Measurements from ENCODE around the gene COPS7A.
A peak's percentile ranks its signal among the peaks of the same experiment; 100 is the strongest.

Gene COPS7A

GRCh38 chr12:6752167-6752920, 28.5 kb downstream of the COPS7A start:
- DNase-seq = no peak

- peak; percentile 99 for DNase-seq
These were observed 29.3 kb downstream of the COPS7A start, which contains the start of gene MLF2 for GRCh38 chr12:6752921-6753771. MLF2 (minus strand) TSS chr12:6753141; CDS start chr12:6752334, 807 bp downstream.

- no peak for DNase-seq
These were observed 30.0 kb downstream of the COPS7A start for GRCh38 chr12:6753772-6754356.

- no peak for DNase-seq
These were observed 30.6 kb downstream of the COPS7A start for GRCh38 chr12:6754411-6754810.

GRCh38 chr12:6757028-6757690, 33.3 kb downstream of the COPS7A start:
- DNase-seq = no peak

GRCh38 chr12:6758506-6759095, 34.8 kb downstream of the COPS7A start:
- no peak for DNase-seq

- DNase-seq = no peak
These were observed 35.9 kb downstream of the COPS7A start for GRCh38 chr12:6759741-6760140.

GRCh38 chr12:6763380-6763779, 39.5 kb downstream of the COPS7A start:
- DNase-seq = no peak

GRCh38 chr12:6764011-6764828, 40.4 kb downstream of the COPS7A start:
- DNase-seq = peak; percentile 76

- no peak for DNase-seq
These were observed 41.3 kb downstream of the COPS7A start for GRCh38 chr12:6765048-6765633.

- peak; percentile 76 for DNase-seq
These were observed 42.1 kb downstream of the COPS7A start, which contains the start of gene PTMS for GRCh38 chr12:6765634-6766581. PTMS (plus strand) TSS chr12:6766363; CDS start chr12:6766706, 343 bp downstream.

GRCh38 chr12:6766651-6767349, 43.0 kb downstream of the COPS7A start:
- peak; percentile 86 for DNase-seq

- DNase-seq = no peak
These were observed 43.8 kb downstream of the COPS7A start for GRCh38 chr12:6767353-6768319.

GRCh38 chr12:6768437-6768914, 44.6 kb downstream of the COPS7A start:
- no peak for DNase-seq

GRCh38 chr12:6768990-6769389, 45.1 kb downstream of the COPS7A start:
- no peak for DNase-seq

GRCh38 chr12:6769666-6770065, 45.8 kb downstream of the COPS7A start:
- DNase-seq = no peak

GRCh38 chr12:6770094-6770493, 46.2 kb downstream of the COPS7A start:
- no peak for DNase-seq

- no peak for DNase-seq
These were observed 46.8 kb downstream of the COPS7A start for GRCh38 chr12:6770600-6770999.

All from activated effector memory CD4-positive, alpha-beta T cell treated with anti-CD3 and anti-CD28 coated beads, Interleukin-2, amount 50 U/mL, for 16 hours (primary cell).